ENCODE measurements around the gene SEC11A.

GRCh38 chr15:84737005-84737404 is 21.1 kb upstream of the SEC11A start:
- no peak for TF ChIP-seq CTCF (conservative IDR thresholded peaks at IDR 0.05; ENCODE audit: low read depth, low read length)
- no peak for TF ChIP-seq EZH2 (IDR thresholded peaks at IDR 0.05; ENCODE audit: borderline replicate concordance, low read depth, low read length, poor library complexity, severe bottlenecking)

Measured in A673 (cell line).